Lower leg skin (tissue), 3 donors: ENCODE data around the gene TBX4.

Experiments
- POLR2A ChIP-seq, 2 donors: fragments of 450-650 bp; IDR thresholded peaks; one replicate each; pipeline ENCODE4 v1.6.1; 2016 to 2017; ENCODE audit warnings: antibody characterized with exemption in 2 of 2, mild to moderate bottlenecking in 1 of 2, moderate library complexity in 1 of 2
- TF ChIP-seq, protein P1 (sequence below), 3 donors: fragments of 450-650 bp; IDR thresholded peaks; one replicate each; pipeline ENCODE4 v1.5.1; 2016; ENCODE audit warnings: antibody characterized with exemption in 3 of 3, mild to moderate bottlenecking in 3 of 3, moderate library complexity in 2 of 3

DNA sequence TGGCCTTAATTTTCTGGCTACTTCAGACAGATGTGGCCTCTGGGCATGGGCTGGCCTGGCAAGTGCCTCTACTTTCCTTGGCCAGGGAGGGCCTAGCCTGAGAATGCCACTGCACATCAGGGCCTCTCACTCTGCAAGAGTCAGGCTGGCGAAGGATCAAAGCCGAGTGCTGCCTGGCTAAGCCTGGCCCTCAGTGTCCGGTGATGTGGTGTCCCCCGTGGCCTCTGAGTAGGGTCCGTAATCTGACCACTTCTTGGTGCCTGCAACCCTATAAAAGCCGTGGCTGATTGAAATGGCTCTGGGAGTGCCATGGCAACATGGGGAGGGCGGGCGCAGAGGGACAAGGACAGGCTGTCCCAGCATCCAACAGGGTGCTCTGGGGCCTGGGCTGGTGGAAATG lies 30.2 kb downstream of the TBX4 start:
- TF ChIP-seq, protein P1, sequence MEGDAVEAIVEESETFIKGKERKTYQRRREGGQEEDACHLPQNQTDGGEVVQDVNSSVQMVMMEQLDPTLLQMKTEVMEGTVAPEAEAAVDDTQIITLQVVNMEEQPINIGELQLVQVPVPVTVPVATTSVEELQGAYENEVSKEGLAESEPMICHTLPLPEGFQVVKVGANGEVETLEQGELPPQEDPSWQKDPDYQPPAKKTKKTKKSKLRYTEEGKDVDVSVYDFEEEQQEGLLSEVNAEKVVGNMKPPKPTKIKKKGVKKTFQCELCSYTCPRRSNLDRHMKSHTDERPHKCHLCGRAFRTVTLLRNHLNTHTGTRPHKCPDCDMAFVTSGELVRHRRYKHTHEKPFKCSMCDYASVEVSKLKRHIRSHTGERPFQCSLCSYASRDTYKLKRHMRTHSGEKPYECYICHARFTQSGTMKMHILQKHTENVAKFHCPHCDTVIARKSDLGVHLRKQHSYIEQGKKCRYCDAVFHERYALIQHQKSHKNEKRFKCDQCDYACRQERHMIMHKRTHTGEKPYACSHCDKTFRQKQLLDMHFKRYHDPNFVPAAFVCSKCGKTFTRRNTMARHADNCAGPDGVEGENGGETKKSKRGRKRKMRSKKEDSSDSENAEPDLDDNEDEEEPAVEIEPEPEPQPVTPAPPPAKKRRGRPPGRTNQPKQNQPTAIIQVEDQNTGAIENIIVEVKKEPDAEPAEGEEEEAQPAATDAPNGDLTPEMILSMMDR (IDR thresholded peaks at IDR 0.05) = no peak
- TF ChIP-seq POLR2A (IDR thresholded peaks at IDR 0.05) = no peak
